HCT116 (cell line): ENCODE data around the gene RPTOR. TPM values are rescaled to one million over a fixed set of nuclear protein-coding genes. Genes with fewer than 3 reads are reported as not detected.

Experiments used
- ATAC-seq: fragments of 200-7000 bp; cut with Tn5 transposase; 2 replicates; pipeline ENCODE4 v1.9.1; 2020; ENCODE audit warnings: mild to moderate bottlenecking, moderate library complexity
- BruUV-seq: library from RNA; stranded (reverse); fragments of 400-500 nt; replicated peaks from 2 replicates; lab custom pipeline; 2021; lab: Mats Ljungman, UMichigan
- CTCF ChIA-PET: fragments of 300-600 bp; sonication (Branson Sonifier 250); formaldehyde crosslinking; loops from one replicate; lab custom pipeline; 2021; ENCODE audit warnings: antibody characterized with exemption; lab: Charles Lee
- POLR2A ChIA-PET: fragments of 300-600, 350-600 bp; sonication (Branson Sonifier 250); formaldehyde crosslinking; loops from one replicate; lab custom pipeline; 2021; ENCODE audit warnings: antibody characterized with exemption; lab: Charles Lee
- RAD21 ChIA-PET, 2 experiments: fragments of 300-600 bp; sonication (Branson Sonifier 250); formaldehyde crosslinking; loops; one replicate each; lab custom pipeline; 2023; ENCODE audit warnings: low total read pairs in 2 of 2; ENCODE audit not compliant: uncharacterized antibody in 2 of 2, unreplicated experiment in 2 of 2, low non-redundant PET in 1 of 2; lab: Charles Lee
- DNase-seq: peaks from one replicate; pipeline ENCODE4 v3.0.0-alpha.2; 2010; ENCODE audit warnings: low read depth, low spot score
- H2AFZ ChIP-seq: fragments of 200-600 bp; shearing (Covaris generic), sonication (generic); 2 replicates; pipeline ENCODE4 v1.6.1; 2017; ENCODE audit warnings: low read depth, mixed run types, mixed read lengths, antibody characterized with exemption, low read length; ENCODE audit not compliant: poor library complexity, severe bottlenecking
- H3K27ac ChIP-seq: 2 replicates; pipeline ENCODE4 v1.5.1; 2012; ENCODE audit warnings: low read depth, low read length
- H3K27me3 ChIP-seq: fragments of 200-600 bp; sonication (generic); 2 replicates; pipeline ENCODE4 v1.6.1; 2016; ENCODE audit warnings: mixed run types, low read length, mixed read lengths; ENCODE audit not compliant: insufficient read depth
- H3K36me3 ChIP-seq, 2 experiments: fragments of 200-500 bp in 1 of 2; fragments of 200-600 bp in 1 of 2; sonication (Bioruptor generic) in 1 of 2; sonication (generic) in 1 of 2; 2 replicates each; pipeline versions ENCODE4 v1.5.1 to v1.6.1; 2014 to 2016; ENCODE audit warnings: low read length in 2 of 2, inconsistent platforms in 1 of 2, mixed read lengths in 1 of 2, mixed run types in 1 of 2; ENCODE audit not compliant: insufficient read depth in 2 of 2, control insufficient read depth in 1 of 2
- H3K4me1 ChIP-seq, 2 experiments: fragments of 200-600 bp in 1 of 2; sonication (generic) in 1 of 2; 2 replicates each; pipeline versions ENCODE4 v1.5.1 to v1.6.1; 2012 to 2017; ENCODE audit warnings: low read length in 2 of 2, inconsistent platforms in 1 of 2, mild to moderate bottlenecking in 1 of 2, mixed read lengths in 1 of 2, mixed run types in 1 of 2, moderate library complexity in 1 of 2; ENCODE audit not compliant: insufficient read depth in 2 of 2, control insufficient read depth in 1 of 2
- H3K4me2 ChIP-seq: fragments of 200-600 bp; sonication (generic); 2 replicates; pipeline ENCODE4 v1.6.1; 2017; ENCODE audit warnings: mixed run types, low read length, mixed read lengths
- H3K4me3 ChIP-seq, 2 experiments: fragments of 200-600 bp in 1 of 2; sonication (generic) in 1 of 2; replicated peaks in 1 of 2; 2 replicates each; pipeline ENCODE4 v1.5.1; 2011 to 2016; ENCODE audit warnings: low read length in 2 of 2, control low read depth in 1 of 2, low read depth in 1 of 2, mild to moderate bottlenecking in 1 of 2, mixed read lengths in 1 of 2, mixed run types in 1 of 2
- H3K79me2 ChIP-seq: fragments of 200-600 bp; sonication (generic); 2 replicates; pipeline ENCODE4 v1.6.1; 2017; ENCODE audit warnings: mild to moderate bottlenecking, mixed run types, low read length, moderate library complexity, mixed read lengths; ENCODE audit not compliant: insufficient read depth
- H3K9ac ChIP-seq: fragments of 200-600 bp; sonication (generic); 2 replicates; pipeline ENCODE4 v1.6.1; 2016; ENCODE audit warnings: low read length, mixed read lengths
- H3K9me2 ChIP-seq: fragments of 200-600 bp; sonication (generic), shearing (Covaris generic); 2 replicates; pipeline ENCODE4 v1.6.1; 2017; ENCODE audit warnings: mixed run types, mild to moderate bottlenecking, moderate library complexity; ENCODE audit not compliant: insufficient read depth
- H3K9me3 ChIP-seq, 2 experiments: fragments of 200-500 bp in 1 of 2; fragments of 200-600 bp in 1 of 2; sonication (Bioruptor generic) in 1 of 2; sonication (generic) in 1 of 2; 2 replicates each; pipeline ENCODE4 v1.6.1; 2014 to 2017; ENCODE audit warnings: low read length in 2 of 2, mixed read lengths in 2 of 2, inconsistent platforms in 1 of 2, low read depth in 1 of 2, mild to moderate bottlenecking in 1 of 2, mixed run types in 1 of 2, moderate library complexity in 1 of 2; ENCODE audit not compliant: control insufficient read depth in 1 of 2, insufficient read depth in 1 of 2
- H4K20me1 ChIP-seq: fragments of 200-600 bp; sonication (generic), shearing (Covaris generic); 2 replicates; pipeline ENCODE4 v1.6.1; 2017; ENCODE audit warnings: mixed run types, mild to moderate bottlenecking, moderate library complexity; ENCODE audit not compliant: insufficient read depth
- EGR1 ChIP-seq: IDR thresholded peaks from 2 replicates; pipeline ENCODE4 v1.6.1; 2012; ENCODE audit warnings: low read depth
- ELF1 ChIP-seq: IDR thresholded peaks from 2 replicates; pipeline ENCODE4 v1.6.1; 2012; ENCODE audit warnings: low read depth, borderline replicate concordance
- EZH2 ChIP-seq: fragments of 200-600 bp; sonication (generic); IDR thresholded peaks from 2 replicates; pipeline ENCODE4 v1.6.1; 2017; ENCODE audit warnings: antibody characterized with exemption, mixed run types
- FOSL1 ChIP-seq: IDR thresholded peaks from 2 replicates; pipeline ENCODE4 v1.6.1; 2012; ENCODE audit warnings: low read depth
- JUND ChIP-seq: IDR thresholded peaks from 2 replicates; pipeline ENCODE4 v1.6.1; 2012
- POLR2A ChIP-seq: IDR thresholded peaks from 2 replicates; pipeline ENCODE4 v1.7.0; 2011; ENCODE audit warnings: borderline replicate concordance; ENCODE audit not compliant: insufficient read depth, insufficient read length; ENCODE audit errors: extremely low read depth
- SIN3A ChIP-seq: IDR thresholded peaks from 2 replicates; pipeline ENCODE4 v1.6.1; 2012; ENCODE audit warnings: low read depth
- intact Hi-C: fragments of 100-400 bp; cut with micrococcal nuclease; formaldehyde crosslinking; loops from 2 replicates; pipeline ENCODE4 v1.10.0; 2022
- total RNA-seq: library from RNA; stranded (reverse); gene quantifications from one replicate; pipeline ENCODE4 v1.2.1, GENCODE V29; 2021; ENCODE audit not compliant: unreplicated experiment
- TF ChIP-seq, protein P1 (sequence below), 3 experiments: fragments of 200-600 bp in 1 of 3; sonication (generic) in 1 of 3; IDR thresholded peaks in 2 of 3; conservative IDR thresholded peaks in 1 of 3; 2 replicates each; pipeline ENCODE4 v1.5.1; 2012 to 2017; ENCODE audit warnings: low read depth in 2 of 3, low read length in 2 of 3, antibody characterized with exemption in 1 of 3, borderline replicate concordance in 1 of 3, control low read depth in 1 of 3, mild to moderate bottlenecking in 1 of 3, mixed read lengths in 1 of 3, mixed run types in 1 of 3, moderate library complexity in 1 of 3; ENCODE audit not compliant: insufficient read depth in 1 of 3
- TF ChIP-seq, protein P2 (sequence below): IDR thresholded peaks from 2 replicates; pipeline ENCODE4 v1.6.1; 2012; ENCODE audit warnings: low read depth
- TF ChIP-seq, protein P3 (sequence below): IDR thresholded peaks from 2 replicates; pipeline ENCODE4 v1.6.1; 2012
- TF ChIP-seq, protein P4 (sequence below): IDR thresholded peaks from 2 replicates; pipeline ENCODE4 v1.6.1; 2012

The RPTOR gene
- total RNA-seq, 1 experiment from 2014 or later = 69.5 TPM

DNA sequence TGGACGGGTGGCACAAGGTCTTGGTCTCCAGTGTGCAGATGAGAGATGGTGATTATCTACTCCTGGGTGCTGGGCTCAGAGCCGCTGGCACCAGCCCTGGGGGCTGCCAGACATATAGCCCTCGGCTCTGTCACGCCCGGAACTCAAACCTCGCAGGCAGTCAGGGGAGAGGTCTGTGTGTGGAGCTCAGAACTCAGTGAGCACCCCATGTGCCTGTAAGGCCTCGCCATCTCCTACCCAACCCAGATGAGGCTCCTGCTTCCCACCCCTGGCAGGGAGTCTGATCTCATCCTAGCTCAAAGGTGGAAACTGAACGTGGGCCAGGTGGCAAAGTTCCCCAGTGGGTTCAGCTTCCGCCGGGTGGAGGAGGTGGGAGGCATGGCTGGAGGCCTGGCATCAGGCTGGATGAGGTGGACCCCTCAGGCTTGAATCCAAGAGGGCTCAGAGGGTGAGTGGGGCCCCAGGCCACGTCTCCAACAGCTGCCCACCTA, 45.7 kb upstream of the RPTOR start:
- BruUV-seq = no TSS peak
- Histone ChIP-seq H3K9me3 (no peaks in the 10 kb centered on the region), H4K20me1 (no peaks in the 10 kb centered on the region), H3K9ac (no peak overlapping the region), H3K36me3 (no peaks in the 10 kb centered on the region), H3K27me3 (no peaks in the 10 kb centered on the region), H3K4me2 (no peak overlapping the region), H3K4me1 (peaks cover 8 to 19% of the 10 kb centered on the region in 2 experiments), H3K4me3 (no peak overlapping the region), H2AFZ (no peak overlapping the region), H3K27ac (no peak overlapping the region), H3K9me2 (no peaks in the 10 kb centered on the region), H3K79me2 (no peaks in the 10 kb centered on the region)
- TF ChIP-seq, protein P1, sequence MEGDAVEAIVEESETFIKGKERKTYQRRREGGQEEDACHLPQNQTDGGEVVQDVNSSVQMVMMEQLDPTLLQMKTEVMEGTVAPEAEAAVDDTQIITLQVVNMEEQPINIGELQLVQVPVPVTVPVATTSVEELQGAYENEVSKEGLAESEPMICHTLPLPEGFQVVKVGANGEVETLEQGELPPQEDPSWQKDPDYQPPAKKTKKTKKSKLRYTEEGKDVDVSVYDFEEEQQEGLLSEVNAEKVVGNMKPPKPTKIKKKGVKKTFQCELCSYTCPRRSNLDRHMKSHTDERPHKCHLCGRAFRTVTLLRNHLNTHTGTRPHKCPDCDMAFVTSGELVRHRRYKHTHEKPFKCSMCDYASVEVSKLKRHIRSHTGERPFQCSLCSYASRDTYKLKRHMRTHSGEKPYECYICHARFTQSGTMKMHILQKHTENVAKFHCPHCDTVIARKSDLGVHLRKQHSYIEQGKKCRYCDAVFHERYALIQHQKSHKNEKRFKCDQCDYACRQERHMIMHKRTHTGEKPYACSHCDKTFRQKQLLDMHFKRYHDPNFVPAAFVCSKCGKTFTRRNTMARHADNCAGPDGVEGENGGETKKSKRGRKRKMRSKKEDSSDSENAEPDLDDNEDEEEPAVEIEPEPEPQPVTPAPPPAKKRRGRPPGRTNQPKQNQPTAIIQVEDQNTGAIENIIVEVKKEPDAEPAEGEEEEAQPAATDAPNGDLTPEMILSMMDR (IDR thresholded peaks at IDR 0.05 in 2 of 3, conservative IDR thresholded peaks at IDR 0.05 in 1 of 3; ENCODE audit: borderline replicate concordance in 1 of 3, insufficient read depth in 1 of 3, low read depth in 2 of 3, low read length in 2 of 3) = no peak
- TF ChIP-seq, protein P2, sequence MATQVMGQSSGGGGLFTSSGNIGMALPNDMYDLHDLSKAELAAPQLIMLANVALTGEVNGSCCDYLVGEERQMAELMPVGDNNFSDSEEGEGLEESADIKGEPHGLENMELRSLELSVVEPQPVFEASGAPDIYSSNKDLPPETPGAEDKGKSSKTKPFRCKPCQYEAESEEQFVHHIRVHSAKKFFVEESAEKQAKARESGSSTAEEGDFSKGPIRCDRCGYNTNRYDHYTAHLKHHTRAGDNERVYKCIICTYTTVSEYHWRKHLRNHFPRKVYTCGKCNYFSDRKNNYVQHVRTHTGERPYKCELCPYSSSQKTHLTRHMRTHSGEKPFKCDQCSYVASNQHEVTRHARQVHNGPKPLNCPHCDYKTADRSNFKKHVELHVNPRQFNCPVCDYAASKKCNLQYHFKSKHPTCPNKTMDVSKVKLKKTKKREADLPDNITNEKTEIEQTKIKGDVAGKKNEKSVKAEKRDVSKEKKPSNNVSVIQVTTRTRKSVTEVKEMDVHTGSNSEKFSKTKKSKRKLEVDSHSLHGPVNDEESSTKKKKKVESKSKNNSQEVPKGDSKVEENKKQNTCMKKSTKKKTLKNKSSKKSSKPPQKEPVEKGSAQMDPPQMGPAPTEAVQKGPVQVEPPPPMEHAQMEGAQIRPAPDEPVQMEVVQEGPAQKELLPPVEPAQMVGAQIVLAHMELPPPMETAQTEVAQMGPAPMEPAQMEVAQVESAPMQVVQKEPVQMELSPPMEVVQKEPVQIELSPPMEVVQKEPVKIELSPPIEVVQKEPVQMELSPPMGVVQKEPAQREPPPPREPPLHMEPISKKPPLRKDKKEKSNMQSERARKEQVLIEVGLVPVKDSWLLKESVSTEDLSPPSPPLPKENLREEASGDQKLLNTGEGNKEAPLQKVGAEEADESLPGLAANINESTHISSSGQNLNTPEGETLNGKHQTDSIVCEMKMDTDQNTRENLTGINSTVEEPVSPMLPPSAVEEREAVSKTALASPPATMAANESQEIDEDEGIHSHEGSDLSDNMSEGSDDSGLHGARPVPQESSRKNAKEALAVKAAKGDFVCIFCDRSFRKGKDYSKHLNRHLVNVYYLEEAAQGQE = no peak
- no peak for TF ChIP-seq FOSL1
- TF ChIP-seq ELF1 = no peak
- TF ChIP-seq, protein P3, sequence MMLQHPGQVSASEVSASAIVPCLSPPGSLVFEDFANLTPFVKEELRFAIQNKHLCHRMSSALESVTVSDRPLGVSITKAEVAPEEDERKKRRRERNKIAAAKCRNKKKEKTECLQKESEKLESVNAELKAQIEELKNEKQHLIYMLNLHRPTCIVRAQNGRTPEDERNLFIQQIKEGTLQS = no peak
- TF ChIP-seq EGR1 = no peak
- TF ChIP-seq JUND = no peak
- TF ChIP-seq, protein P4, sequence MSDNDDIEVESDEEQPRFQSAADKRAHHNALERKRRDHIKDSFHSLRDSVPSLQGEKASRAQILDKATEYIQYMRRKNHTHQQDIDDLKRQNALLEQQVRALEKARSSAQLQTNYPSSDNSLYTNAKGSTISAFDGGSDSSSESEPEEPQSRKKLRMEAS = no peak
- no peak for TF ChIP-seq SIN3A
- TF ChIP-seq POLR2A = no peak
- no peak for TF ChIP-seq EZH2
- ChIA-PET RAD21 (no interaction called here), CTCF (interaction anchor here (1.2 kb wide), 1 partner anchor 76 kb away, joined by 3 read pairs; no protein-coding TSS in a partner anchor), POLR2A (interaction anchor here (1.4 kb wide), 1 partner anchor 46 kb away, joined by 3 read pairs; the partner anchor contains the start of gene RPTOR)
- intact Hi-C loops = no loop called here
- DNase-seq (no peak), ATAC-seq (no peak)
